Gastroesophageal sphincter (tissue), 4 donors: ENCODE data around the gene RBM47. TPM values are rescaled to one million over a fixed set of nuclear protein-coding genes. Genes with fewer than 3 reads are reported as not detected.
"Not testable (repeated sequence)": the region's sequence is repeated elsewhere in the genome, so short reads cannot be mapped to it uniquely, and the experiment has no call there.

Source experiments
- ATAC-seq: fragments of 150-250 bp; one replicate; pipeline ENCODE4 v1.9.1; 2016; ENCODE audit warnings: mild to moderate bottlenecking, moderate library complexity
- H3K27ac ChIP-seq, 4 donors: fragments of 200-600 bp; sonication (generic) in 3 of 4; 1 replicate in 3 of 4; 2 replicates in 1 of 4; pipeline ENCODE4 v1.5.1; 2016 to 2019
- H3K27me3 ChIP-seq: fragments of 200-600 bp; sonication (generic); one replicate; pipeline ENCODE4 v1.5.1; 2019
- H3K36me3 ChIP-seq, 2 donors: fragments of 200-600 bp; sonication (generic); one replicate each; pipeline ENCODE4 v1.5.1; 2019; ENCODE audit warnings: control low read depth in 1 of 2
- H3K4me1 ChIP-seq, 3 donors: fragments of 200-600 bp; sonication (generic); 1 replicate in 2 of 3; 2 replicates in 1 of 3; pipeline ENCODE4 v1.5.1; 2016 to 2019; ENCODE audit warnings: control low read depth in 2 of 3
- H3K4me3 ChIP-seq, 2 donors: fragments of 200-600 bp; sonication (generic); one replicate each; pipeline ENCODE4 v1.5.1; 2019; ENCODE audit warnings: mild to moderate bottlenecking in 1 of 2, moderate library complexity in 1 of 2
- H3K9me3 ChIP-seq, 3 donors: fragments of 200-600 bp; sonication (generic); one replicate each; pipeline ENCODE4 v1.5.1; 2017 to 2019; ENCODE audit warnings: control low read depth in 2 of 3
- CTCF ChIP-seq, 4 experiments: fragments of 200-600 bp in 2 of 4; fragments of 450-650 bp in 2 of 4; sonication (generic) in 1 of 4; IDR thresholded peaks; one replicate each; pipeline ENCODE4 v1.5.1; 2017 to 2019; ENCODE audit warnings: antibody characterized with exemption in 4 of 4, mild to moderate bottlenecking in 2 of 4, moderate library complexity in 2 of 4
- EP300 ChIP-seq: sonication (generic); formaldehyde crosslinking; IDR thresholded peaks from one replicate; pipeline ENCODE4 v1.6.1; 2017; ENCODE audit warnings: antibody characterized with exemption, mild to moderate bottlenecking
- POLR2A ChIP-seq, 2 donors: fragments of 450-650 bp; IDR thresholded peaks; one replicate each; pipeline ENCODE4 v1.6.1; 2017; ENCODE audit warnings: antibody characterized with exemption in 2 of 2, mild to moderate bottlenecking in 2 of 2, moderate library complexity in 1 of 2
- POLR2AphosphoS5 ChIP-seq: sonication (generic); formaldehyde crosslinking; IDR thresholded peaks from one replicate; pipeline ENCODE4 v1.6.1; 2017; ENCODE audit warnings: antibody characterized with exemption
- WGBS, 2 donors: methylation state at CpG; one replicate each; pipeline ENCODE4 v1.1.5; 2018; ENCODE audit warnings: low coverage in 1 of 2; 5-methylcytosine and 5-hydroxymethylcytosine counted together
- total RNA-seq, 4 donors: library from RNA; depleted of rRNA; stranded (reverse); fragments of >200 nt; gene quantifications; one replicate each; pipeline ENCODE4 v1.1.0, GENCODE V29; 2016

Gene RBM47
- total RNA-seq, 4 donors from 2014 or later: 9.1 to 36.9 (median 26.4) TPM

- no peak for ATAC-seq
- H3K4me1 ChIP-seq: peaks cover 2 to 23% (median 3%) of the 10 kb centered on the region in 3 donors
- no peaks in the 10 kb centered on the region for H3K27me3 ChIP-seq
- no peaks in the 10 kb centered on the region for H3K9me3 ChIP-seq
- no peak overlapping the region for H3K4me3 ChIP-seq
- 80 to 100% methylated on average over 2 of the region's 2 CpGs for WGBS, 2 donors
- TF ChIP-seq CTCF (IDR thresholded peaks at IDR 0.05): no peak
- no peak for TF ChIP-seq POLR2AphosphoS5
- no peak for TF ChIP-seq EP300
- no peak for TF ChIP-seq POLR2A (IDR thresholded peaks at IDR 0.05)
- no peak overlapping the region for H3K27ac ChIP-seq
- H3K36me3 ChIP-seq: no peaks in the 10 kb centered on the region
These were observed 107.7 kb downstream of the RBM47 start for GRCh38 chr4:40521957-40522356.

GRCh38 chr4:40520533-40520932 is 109.1 kb downstream of the RBM47 start:
- no peaks in the 10 kb centered on the region for H3K27me3 ChIP-seq
- no peaks in the 10 kb centered on the region for H3K36me3 ChIP-seq
- TF ChIP-seq POLR2AphosphoS5 (no peak), CTCF (IDR thresholded peaks at IDR 0.05) (no peak), POLR2A (IDR thresholded peaks at IDR 0.05) (no peak), EP300 (no peak)
- 82 to 88% methylated on average over 4 of the region's 4 CpGs for WGBS, 2 donors
- H3K9me3 ChIP-seq: no peaks in the 10 kb centered on the region
- H3K4me1 ChIP-seq: peaks cover 0 to 13% (median 0%) of the 10 kb centered on the region in 3 donors
- no peak overlapping the region for H3K27ac ChIP-seq
- no peak for ATAC-seq
- H3K4me3 ChIP-seq: no peak overlapping the region

- H3K27ac ChIP-seq, H3K4me1 ChIP-seq, H3K9me3 ChIP-seq, H3K36me3 ChIP-seq, H3K4me3 ChIP-seq, ATAC-seq, H3K27me3 ChIP-seq: not testable (repeated sequence)
- WGBS, 2 donors: 93 to 100% methylated on average over 4 to 5 of the region's 5 CpGs
These were observed 112.6 kb downstream of the RBM47 start for GRCh38 chr4:40517081-40517480.

- Histone ChIP-seq H3K4me3 (no peak overlapping the region), H3K27me3 (no peaks in the 10 kb centered on the region), H3K27ac (no peak overlapping the region), H3K9me3 (no peaks in the 10 kb centered on the region), H3K36me3 (no peaks in the 10 kb centered on the region), H3K4me1 (no peaks in the 10 kb centered on the region)
- WGBS, 2 donors: 76 to 85% methylated on average over 3 to 4 of the region's 4 CpGs
- ATAC-seq: no peak
- TF ChIP-seq EP300: no peak
- no peak for TF ChIP-seq POLR2A (IDR thresholded peaks at IDR 0.05)
- no peak for TF ChIP-seq POLR2AphosphoS5
- TF ChIP-seq CTCF (IDR thresholded peaks at IDR 0.05): no peak
These were observed 113.0 kb downstream of the RBM47 start for GRCh38 chr4:40516651-40517050.

- peak; percentile 25 for ATAC-seq
- H3K9me3 ChIP-seq: no peaks in the 10 kb centered on the region
- no peak overlapping the region for H3K4me3 ChIP-seq
- no peak overlapping the region for H3K27ac ChIP-seq
- no peaks in the 10 kb centered on the region for H3K4me1 ChIP-seq
- no peaks in the 10 kb centered on the region for H3K36me3 ChIP-seq
- WGBS, 2 donors: 44 to 48% methylated on average over 4 to 6 of the region's 15 CpGs
- H3K27me3 ChIP-seq: no peaks in the 10 kb centered on the region
- TF ChIP-seq POLR2AphosphoS5 (no peak), POLR2A (IDR thresholded peaks at IDR 0.05) (no peak), CTCF (IDR thresholded peaks at IDR 0.05) (no peak), EP300 (no peak)
These were observed 114.0 kb downstream of the RBM47 start for GRCh38 chr4:40515398-40516293.
